Urothelium cell line (cell line): ENCODE data around the gene SORCS3.
A peak's percentile ranks its signal among the peaks of the same experiment; 100 is the strongest.

Source experiments
- DNase-seq: peaks from one replicate; pipeline ENCODE4 v3.0.0; 2011; ENCODE audit warnings: low spot score, mixed read lengths
- FAIRE-seq: peaks from 2 replicates; lab custom pipeline; 2011; peaks lifted over from hg19 to GRCh38; lab: Jason Lieb, UNC

The SORCS3 gene

DNA sequence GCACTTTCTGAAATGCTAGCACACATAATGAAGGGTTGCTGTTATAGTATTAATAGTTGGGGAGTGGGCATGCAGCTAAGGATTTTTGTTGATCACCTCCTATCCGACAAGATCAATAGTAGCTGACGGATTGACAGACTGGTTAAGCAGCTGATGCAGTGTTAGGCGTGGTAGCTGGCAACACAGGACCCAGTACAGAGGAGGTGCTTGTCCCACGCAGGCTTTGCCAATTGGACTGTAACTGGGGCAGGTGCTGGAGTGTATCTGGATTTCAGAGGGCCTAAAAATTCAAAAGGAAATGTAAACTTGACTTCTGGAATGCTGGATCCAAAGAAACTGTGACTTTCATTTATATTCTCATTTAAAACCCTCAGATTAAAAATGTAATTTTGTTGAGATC is 340.9 kb downstream of the SORCS3 start:
- FAIRE-seq, result no peak

GRCh38 chr10:104988686-104989085 is 347.6 kb downstream of the SORCS3 start:
- DNase-seq (no peak), FAIRE-seq (no peak)

More for the DNA sequence above, 340.9 kb downstream of the SORCS3 start:
- no peak for DNase-seq

DNA sequence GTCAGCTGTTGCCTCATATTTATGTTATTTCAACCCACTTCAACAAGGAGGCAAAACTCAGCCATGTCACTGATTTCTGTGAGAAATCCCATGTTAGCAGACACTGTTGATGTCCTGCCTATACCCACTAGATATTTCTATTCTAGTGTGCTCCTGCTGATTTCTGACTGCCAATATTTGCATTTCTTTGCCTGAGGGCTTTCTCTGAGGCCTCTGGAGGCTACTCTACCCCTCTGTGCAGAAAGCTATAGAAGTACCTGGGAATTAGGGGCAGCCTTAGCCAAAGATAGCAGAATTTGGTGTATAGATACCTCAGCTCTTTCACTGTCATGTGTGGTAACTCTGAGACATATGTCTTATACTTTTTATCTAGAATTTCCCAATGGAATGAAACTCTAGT is 348.8 kb downstream of the SORCS3 start:
- FAIRE-seq (no peak), DNase-seq (no peak)

DNA sequence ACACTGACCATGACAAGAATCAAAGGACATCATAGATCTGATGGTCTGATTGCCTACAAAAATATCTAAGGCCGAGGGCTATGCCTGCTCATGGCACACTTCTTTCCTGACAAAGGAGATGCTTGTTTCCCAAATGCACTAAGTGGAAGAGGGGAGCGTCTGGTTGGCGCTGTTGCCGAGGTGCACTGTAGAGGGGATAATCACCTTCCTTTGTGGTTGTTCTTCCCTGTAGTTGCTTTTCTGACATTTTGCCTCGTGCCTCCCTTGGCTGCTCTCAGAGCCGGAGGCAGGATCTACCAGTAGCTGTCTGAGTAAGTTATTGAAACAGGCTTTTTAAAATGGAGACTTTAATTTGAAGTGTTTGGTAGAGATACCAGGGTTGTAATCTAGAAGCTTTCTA is 352.0 kb downstream of the SORCS3 start:
- no peak for FAIRE-seq

DNA sequence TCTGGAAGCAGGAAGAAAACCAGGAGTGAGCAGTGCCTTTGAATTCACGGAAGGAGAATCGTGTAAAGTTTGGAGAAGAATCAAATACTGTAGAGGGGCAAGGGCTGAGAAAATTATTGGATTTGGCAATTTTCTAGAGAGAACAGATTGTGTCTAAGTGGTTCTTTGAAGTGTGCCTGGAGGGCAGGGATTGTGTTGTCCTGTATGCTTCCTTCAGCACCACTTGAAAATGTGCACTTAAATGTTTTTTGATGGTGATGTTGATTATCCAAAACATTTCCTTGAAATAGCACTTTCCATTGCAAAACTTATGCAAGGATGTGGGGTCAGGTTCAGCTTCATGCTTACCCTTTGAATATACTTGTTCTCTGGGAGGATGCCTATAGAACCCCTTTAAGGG is 360.2 kb downstream of the SORCS3 start:
- no peak for DNase-seq
- FAIRE-seq, result no peak

More for the DNA sequence above, 352.0 kb downstream of the SORCS3 start:
- DNase-seq, result no peak

GRCh38 chr10:105010411-105011121 is 369.5 kb downstream of the SORCS3 start:
- DNase-seq (no peak), FAIRE-seq (no peak)

GRCh38 chr10:105017116-105017515 is 376.0 kb downstream of the SORCS3 start:
- FAIRE-seq, result no peak
- peak; percentile 33 for DNase-seq

DNA sequence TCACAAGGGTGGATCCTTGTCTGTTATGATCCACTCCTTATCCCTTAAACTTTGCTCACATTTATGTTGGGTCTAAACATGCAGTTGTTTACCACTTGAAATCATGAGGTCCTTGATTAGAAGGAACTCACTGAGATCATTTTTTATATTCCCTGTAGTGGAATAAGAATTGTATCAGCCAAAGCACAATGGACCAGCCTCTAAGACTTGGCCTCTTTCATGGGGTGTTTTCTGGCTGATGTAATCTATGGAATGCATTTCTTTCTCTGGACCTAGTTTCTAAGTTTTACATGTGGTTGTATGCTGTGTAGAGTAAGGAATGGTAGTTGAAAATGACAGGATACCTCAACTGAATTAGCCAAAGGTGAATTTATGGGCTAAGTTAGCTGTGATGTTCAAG is 376.6 kb downstream of the SORCS3 start:
- FAIRE-seq, result no peak
- DNase-seq, result no peak

DNA sequence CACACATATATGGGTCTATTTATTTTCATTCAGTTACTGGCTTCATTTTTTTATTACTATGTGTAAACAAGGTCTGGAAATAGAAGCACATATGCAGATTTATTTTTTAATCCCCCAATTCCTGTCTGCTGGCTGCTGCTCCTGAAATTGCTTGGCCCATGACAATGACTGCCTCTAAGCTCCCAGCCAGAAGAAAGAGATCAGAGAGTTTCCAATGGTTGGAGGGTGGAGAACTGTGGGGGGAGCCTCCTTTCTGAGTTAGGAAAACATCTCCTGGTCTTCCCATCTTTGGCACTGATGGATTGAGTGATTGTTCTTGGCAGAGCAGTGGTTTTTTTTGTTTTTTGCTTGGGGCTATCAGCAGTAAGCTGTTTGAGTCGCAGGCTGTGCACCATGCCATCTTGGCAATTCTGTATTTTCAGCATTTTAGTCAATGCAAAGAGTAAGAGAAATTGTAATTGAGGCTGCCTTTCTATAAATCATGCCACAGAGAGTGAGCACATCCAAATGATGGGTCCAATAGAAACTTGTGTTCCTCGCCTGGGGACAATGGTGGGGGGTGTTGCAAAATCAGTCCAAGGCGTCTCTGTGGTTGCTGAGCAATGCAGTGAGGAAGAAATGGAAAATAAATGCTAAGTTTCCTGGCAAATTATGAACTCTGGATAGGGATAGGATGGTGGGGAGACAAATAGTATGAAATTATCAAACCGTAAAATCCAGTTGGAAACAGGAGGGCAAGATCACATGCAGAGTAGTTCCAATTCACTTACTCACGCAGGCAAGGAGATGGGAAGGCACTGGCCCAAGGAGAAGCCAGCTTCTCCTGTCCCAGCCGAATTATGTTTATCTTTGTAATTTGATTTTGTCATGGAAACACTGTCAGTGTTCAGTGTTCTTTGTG is 382.4 kb downstream of the SORCS3 start:
- DNase-seq (no peak), FAIRE-seq (peak; percentile 37)

GRCh38 chr10:105024184-105024583 is 383.1 kb downstream of the SORCS3 start:
- no peak for FAIRE-seq
- no peak for DNase-seq

- DNase-seq (no peak), FAIRE-seq (no peak)
These were observed 384.0 kb downstream of the SORCS3 start for GRCh38 chr10:105025092-105025491.

DNA sequence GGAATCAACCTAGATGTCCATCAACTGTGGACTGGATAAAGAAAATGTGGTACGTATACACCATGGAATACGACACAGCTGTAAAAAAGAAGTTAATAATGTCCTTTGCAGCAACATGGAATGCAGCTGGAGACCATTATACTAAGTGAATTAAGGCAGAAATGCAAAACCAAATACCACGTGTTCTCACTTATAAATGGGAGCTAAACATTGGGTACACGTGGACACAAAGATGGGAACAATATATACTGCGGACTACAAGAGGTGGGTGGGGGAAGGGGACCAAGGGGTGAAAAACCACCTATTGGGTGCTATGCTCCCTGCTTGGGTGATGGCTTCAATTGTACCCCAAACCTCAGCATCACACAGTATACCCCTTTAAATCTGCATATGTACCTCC is 385.5 kb downstream of the SORCS3 start:
- no peak for FAIRE-seq

GRCh38 chr10:105029286-105029685 is 388.2 kb downstream of the SORCS3 start:
- FAIRE-seq (no peak), DNase-seq (no peak)

More for the DNA sequence above, 385.5 kb downstream of the SORCS3 start:
- DNase-seq, result no peak

DNA sequence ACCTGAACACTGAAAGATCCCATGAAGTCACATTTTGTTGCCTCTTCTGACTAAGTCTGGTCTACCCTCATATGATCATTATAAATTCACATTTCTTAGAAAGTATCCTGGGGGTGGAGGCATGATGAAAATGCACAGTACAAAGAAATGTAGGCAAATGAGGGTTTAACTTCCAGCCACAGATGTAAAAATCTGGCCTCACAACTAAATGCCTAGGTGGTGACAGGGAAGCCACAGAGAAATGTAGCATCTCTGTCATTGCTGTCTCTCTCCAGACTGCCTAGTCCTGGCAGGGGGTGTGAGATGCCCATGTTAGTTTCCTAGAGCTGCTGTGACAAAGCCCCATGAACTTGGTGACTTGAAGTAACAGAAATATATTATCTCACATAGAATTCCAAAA is 395.9 kb downstream of the SORCS3 start:
- no peak for DNase-seq
- FAIRE-seq, result no peak

- FAIRE-seq (no peak), DNase-seq (peak; percentile 41)
These were observed 400.9 kb downstream of the SORCS3 start for GRCh38 chr10:105041956-105042355.

GRCh38 chr10:105042906-105043552 is 401.9 kb downstream of the SORCS3 start:
- no peak for FAIRE-seq

DNA sequence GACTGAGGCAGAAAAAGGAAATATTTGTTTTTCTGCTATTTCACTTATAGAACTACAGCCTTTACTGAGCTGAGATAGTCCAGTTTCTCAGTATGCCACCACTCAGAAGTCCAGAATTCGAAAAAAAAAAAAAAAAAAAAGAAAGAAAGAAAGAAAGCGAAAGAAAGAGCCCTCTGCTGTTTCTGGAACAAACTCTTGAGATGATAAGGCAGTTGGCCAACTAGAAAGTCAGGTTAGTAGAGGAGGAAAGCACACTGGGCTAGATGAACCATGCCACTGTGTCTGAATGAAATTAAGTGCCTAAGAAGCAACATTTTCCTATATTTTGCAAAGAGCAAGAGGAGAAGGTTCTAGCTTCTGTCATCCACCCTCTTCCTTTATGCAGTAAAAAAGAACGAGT is 403.8 kb downstream of the SORCS3 start:
- FAIRE-seq, result no peak
- DNase-seq, result no peak

More at GRCh38 chr10:105042906-105043552, 401.9 kb downstream of the SORCS3 start:
- DNase-seq, result no peak

DNA sequence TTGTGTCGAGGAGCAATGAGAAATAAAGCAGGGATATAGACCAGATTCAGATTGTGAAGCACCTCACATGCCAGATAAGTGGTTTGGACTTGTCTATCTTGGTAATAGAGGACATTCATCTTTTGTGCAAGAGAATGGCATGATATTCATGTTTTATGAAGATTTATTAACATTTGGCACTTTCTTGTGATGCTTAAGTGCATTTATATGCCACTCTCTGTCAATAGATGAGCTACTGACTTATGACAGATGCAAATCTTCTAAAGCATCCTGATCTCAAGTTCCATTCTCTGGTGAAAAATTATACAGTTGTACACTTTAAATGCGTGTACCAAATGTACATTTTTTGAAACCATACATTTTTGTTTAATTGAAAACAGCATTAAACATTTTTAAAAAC is 415.3 kb downstream of the SORCS3 start:
- FAIRE-seq, result no peak

DNA sequence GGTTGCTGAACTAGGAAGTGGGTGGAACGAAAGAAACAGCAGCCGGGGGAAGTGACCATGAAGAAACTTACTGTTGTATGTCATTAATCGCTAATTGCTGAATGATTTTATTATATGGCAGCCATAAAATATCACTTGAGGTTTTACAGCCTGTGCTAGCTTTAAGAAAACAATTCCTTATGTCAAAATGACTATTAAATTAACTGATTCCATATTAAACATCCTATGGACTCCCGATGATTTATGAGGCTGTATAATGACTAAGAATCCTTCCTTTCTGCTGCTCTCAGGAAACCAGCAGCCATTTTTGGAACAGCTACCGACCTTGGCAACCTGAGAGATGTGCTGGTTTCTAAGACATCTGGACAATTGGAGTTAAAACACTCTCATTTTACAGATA is 421.9 kb downstream of the SORCS3 start:
- no peak for DNase-seq
- FAIRE-seq, result no peak

More for the DNA sequence above, 415.3 kb downstream of the SORCS3 start:
- DNase-seq, result no peak

DNA sequence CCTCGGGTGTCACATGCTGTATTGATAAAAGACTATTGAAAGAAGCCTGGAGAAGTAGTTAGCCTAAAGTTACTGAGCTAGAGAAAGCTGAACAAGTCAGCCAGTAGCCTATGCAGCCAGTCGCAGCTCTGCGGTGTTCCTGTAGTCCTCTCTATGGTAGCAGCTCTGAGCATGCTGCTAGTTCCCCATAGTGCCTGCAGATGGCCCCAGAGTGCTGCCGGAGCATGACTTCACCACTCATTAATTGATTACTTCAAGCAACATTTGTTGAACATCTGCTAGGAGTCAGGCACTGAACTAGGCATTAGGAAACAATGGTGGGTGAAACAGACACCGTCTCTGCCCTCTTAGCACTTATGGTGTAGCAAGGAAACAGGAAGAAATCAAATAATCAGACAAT is 422.7 kb downstream of the SORCS3 start:
- peak; percentile 66 for DNase-seq
- FAIRE-seq, result no peak

GRCh38 chr10:105068497-105068896 is 427.4 kb downstream of the SORCS3 start:
- no peak for FAIRE-seq
- DNase-seq, result peak; percentile 18
